ENCODE measurements around the gene SLC35B2. TPM values are rescaled to one million over a fixed set of nuclear protein-coding genes. Genes with fewer than 3 reads are reported as not detected.

The SLC35B2 gene
- total and polyA plus RNA-seq, 10 of the 15 experiments (the other 5 are each of a cell fraction or from before 2014, with no cell fraction given), result 11.3 to 45.4 (median 33.8) TPM

- TF ChIP-seq ATF2 (IDR thresholded peaks at IDR 0.05; ENCODE audit: low read length), result peak; percentile 96
- peak; percentile 40 for TF ChIP-seq FOXK2 (IDR thresholded peaks at IDR 0.05)
- TF ChIP-seq CHD1 (IDR thresholded peaks at IDR 0.05; ENCODE audit: low read depth, low read length), result peak; percentile 95; the same call in 1 of the 2 replicates
- TF ChIP-seq ASH2L (IDR thresholded peaks at IDR 0.05; ENCODE audit: borderline replicate concordance, low read depth), result no peak
- TF ChIP-seq PAX5 (IDR thresholded peaks at IDR 0.05; ENCODE audit: borderline replicate concordance, low read depth, low read length), result peak; percentile 75; the same call in 1 of the 2 replicates
- TF ChIP-seq ATF7 (IDR thresholded peaks at IDR 0.05; ENCODE audit: low read depth), result peak; percentile 98
- TF ChIP-seq ZBTB4 (CRISPR knock-in tag; IDR thresholded peaks at IDR 0.05), result no peak
- peak; percentile 99 for TF ChIP-seq SMAD5 (IDR thresholded peaks at IDR 0.05; ENCODE audit: low read depth)
- TF ChIP-seq BHLHE40 (IDR thresholded peaks at IDR 0.05; ENCODE audit: borderline replicate concordance in 1 of 2, low read depth in 2 of 2, low read length in 1 of 2), result peak; percentile 84 to 91
- peak; percentile 47 for TF ChIP-seq BCL3 (IDR thresholded peaks at IDR 0.05; ENCODE audit: borderline replicate concordance, insufficient read depth, low read depth, low read length, poor library complexity, severe bottlenecking)
- TF ChIP-seq POU2F2 (IDR thresholded peaks at IDR 0.05; ENCODE audit: borderline replicate concordance, low read depth, low read length), result peak; percentile 99
- peak; percentile 57; the same call in 1 of the 2 replicates for TF ChIP-seq RB1 (IDR thresholded peaks at IDR 0.05; ENCODE audit: borderline replicate concordance)
- peak; percentile 99 for TF ChIP-seq MLLT1 (IDR thresholded peaks at IDR 0.05)
- TF ChIP-seq DPF2 (IDR thresholded peaks at IDR 0.05), result no peak
- TF ChIP-seq SPI1 (IDR thresholded peaks at IDR 0.05; ENCODE audit: borderline replicate concordance, insufficient read depth, low read depth, low read length), result 0 out of 2 replicates have a peak, but pooled peaks have one; percentile 7
- peak; percentile 82; the same call in 1 of the 2 replicates for TF ChIP-seq MTA3 (IDR thresholded peaks at IDR 0.05; ENCODE audit: borderline replicate concordance, low read length)
- no peak for TF ChIP-seq ZNF622 (IDR thresholded peaks at IDR 0.05)
- no peak for TF ChIP-seq KDM1A (IDR thresholded peaks at IDR 0.05; ENCODE audit: borderline replicate concordance)
- TF ChIP-seq ZZZ3 (IDR thresholded peaks at IDR 0.05; ENCODE audit: control insufficient read depth, insufficient read length, low read depth), result no peak
- TF ChIP-seq NBN (IDR thresholded peaks at IDR 0.05), result peak; percentile 98
- TF ChIP-seq EGR1 (IDR thresholded peaks at IDR 0.05; ENCODE audit: borderline replicate concordance in 1 of 2, low read depth in 2 of 2, low read length in 2 of 2), result peak; percentile 50 to 90
Observed at GRCh38 chr6:44246663-44247337, 10.5 kb downstream of the SLC35B2 start, which contains the start of gene HSP90AB1 (continued).

All from GM12878 (cell line).